GM23248 (cell line): Measurements from ENCODE around the gene ENAH.

ENCODE experiments used
- EZH2 ChIP-seq: fragments of 200-600 bp; sonication (generic); IDR thresholded peaks from 2 replicates; pipeline ENCODE4 v1.6.1; 2018; ENCODE audit warnings: antibody characterized with exemption, mild to moderate bottlenecking; ENCODE audit not compliant: insufficient read depth, poor library complexity, severe bottlenecking
- EZH2phosphoT487 ChIP-seq: fragments of 200-600 bp; sonication (generic); IDR thresholded peaks from 2 replicates; pipeline ENCODE4 v1.6.1; 2018; ENCODE audit warnings: antibody characterized with exemption, moderate library complexity, mild to moderate bottlenecking, low read depth; ENCODE audit not compliant: insufficient read depth

DNA sequence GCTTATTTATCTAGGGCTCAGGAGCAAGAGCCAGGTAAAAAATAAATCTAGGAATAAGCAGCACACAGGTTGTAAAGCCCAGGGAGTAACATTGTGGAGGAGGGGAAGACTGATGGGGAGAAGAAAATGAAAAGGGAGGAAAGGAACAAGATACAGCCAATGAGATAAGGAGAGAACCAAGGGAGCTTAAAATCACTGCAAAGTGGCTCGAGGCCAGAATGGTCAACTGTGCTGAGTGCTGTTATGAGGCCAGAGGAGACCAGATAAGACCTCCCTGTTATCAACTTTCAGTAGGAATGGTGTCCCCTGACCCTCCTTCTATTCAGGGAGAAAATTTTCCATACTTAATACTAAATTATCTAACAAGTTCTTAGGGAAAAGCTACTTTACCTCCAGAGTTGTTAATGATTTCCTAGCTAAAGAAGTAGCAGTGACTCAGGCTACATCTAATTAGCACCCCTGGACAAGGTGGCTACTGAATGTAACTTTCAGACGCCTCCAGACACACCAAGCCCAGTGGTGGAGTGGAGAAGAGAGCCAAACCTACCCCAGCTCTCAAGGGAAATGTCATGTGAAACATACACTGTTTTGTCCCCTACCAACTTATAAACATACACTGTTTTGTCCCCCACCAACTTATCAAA is 25.5 kb downstream of the ENAH start:
- no peak for TF ChIP-seq EZH2
- no peak for TF ChIP-seq EZH2phosphoT487
